Measurements from ENCODE around the gene CCER1.

The CCER1 gene

GRCh38 chr12:90916516-90916915, 38.5 kb downstream of the CCER1 start:
- no peaks in the 10 kb centered on the region for H3K4me1 ChIP-seq (ENCODE audit: control extremely low read depth in 1 of 4, control insufficient read depth in 4 of 4, insufficient read depth in 4 of 4, low read length in 3 of 4)
- ChIA-PET POLR2A (no interaction called here), CTCF (no interaction called here)
- no peaks in the 10 kb centered on the region for H3K27me3 ChIP-seq (replicated peaks in 2 of 5; ENCODE audit: control insufficient read depth in 4 of 5, insufficient read depth in 5 of 5, low read length in 4 of 5)
- no peaks in the 10 kb centered on the region for H3K9me3 ChIP-seq (ENCODE audit: control extremely low read depth in 1 of 5, control insufficient read depth in 4 of 5, insufficient read depth in 2 of 5, low read depth in 1 of 5, low read length in 4 of 5)
- H3K36me3 ChIP-seq (ENCODE audit: control insufficient read depth in 4 of 4, insufficient read depth in 4 of 4, low read length in 3 of 4), result no peaks in the 10 kb centered on the region
- H3K27ac ChIP-seq (ENCODE audit: insufficient read depth in 1 of 2, low read depth in 1 of 2, low read length in 2 of 2, poor library complexity in 1 of 2, severe bottlenecking in 2 of 2), result no peak overlapping the region
- no peak overlapping the region for H3K4me3 ChIP-seq (ENCODE audit: control insufficient read depth in 1 of 7, extremely low read depth in 1 of 7, insufficient read depth in 4 of 7, low read depth in 2 of 7, low read length in 6 of 7)
- no peak for DNase-seq

DNA sequence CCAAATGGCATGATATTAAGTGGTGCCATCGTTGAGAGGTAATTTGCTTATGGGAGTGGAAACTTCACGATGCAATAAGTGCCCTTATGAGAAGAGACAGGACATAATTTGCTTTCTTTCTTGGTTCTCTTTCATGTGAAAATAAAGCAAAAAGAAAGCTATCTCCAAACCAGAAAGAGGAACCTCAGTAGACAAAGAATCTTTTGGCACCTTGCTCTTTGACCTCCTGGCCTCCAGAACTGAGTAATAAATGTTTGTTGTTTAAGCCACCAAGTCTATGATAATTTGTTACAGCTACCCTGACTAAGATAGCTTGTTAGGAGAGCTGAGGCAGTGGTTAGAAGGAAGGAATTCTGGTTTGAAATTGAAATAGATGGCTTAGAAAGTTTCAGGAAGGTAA, 39.6 kb downstream of the CCER1 start:
- Histone ChIP-seq H3K27me3 (replicated peaks in 2 of 5; ENCODE audit: control insufficient read depth in 4 of 5, insufficient read depth in 5 of 5, low read length in 4 of 5) (no peaks in the 10 kb centered on the region), H3K27ac (ENCODE audit: insufficient read depth in 1 of 2, low read depth in 1 of 2, low read length in 2 of 2, poor library complexity in 1 of 2, severe bottlenecking in 2 of 2) (no peak overlapping the region), H3K9me3 (ENCODE audit: control extremely low read depth in 1 of 5, control insufficient read depth in 4 of 5, insufficient read depth in 2 of 5, low read depth in 1 of 5, low read length in 4 of 5) (no peaks in the 10 kb centered on the region), H3K4me1 (ENCODE audit: control extremely low read depth in 1 of 4, control insufficient read depth in 4 of 4, insufficient read depth in 4 of 4, low read length in 3 of 4) (no peaks in the 10 kb centered on the region), H3K36me3 (ENCODE audit: control insufficient read depth in 4 of 4, insufficient read depth in 4 of 4, low read length in 3 of 4) (no peaks in the 10 kb centered on the region), H3K4me3 (ENCODE audit: control insufficient read depth in 1 of 7, extremely low read depth in 1 of 7, insufficient read depth in 4 of 7, low read depth in 2 of 7, low read length in 6 of 7) (no peak overlapping the region)
- 100% methylated on average over 1 of the region's 2 CpGs for WGBS (ENCODE audit: insufficient coverage)
- POLR2A ChIA-PET, result no interaction called here
- no peak for DNase-seq
- CTCF ChIA-PET, result interaction anchor here (0.5 kb wide), 1 partner anchor 54 kb away, joined by 3 read pairs; no protein-coding TSS in a partner anchor

GRCh38 chr12:90910958-90911357, 44.0 kb downstream of the CCER1 start:
- DNase-seq, result no peak
- no peaks in the 10 kb centered on the region for H3K4me1 ChIP-seq (ENCODE audit: control extremely low read depth in 1 of 4, control insufficient read depth in 4 of 4, insufficient read depth in 4 of 4, low read length in 3 of 4)
- H3K36me3 ChIP-seq (ENCODE audit: control insufficient read depth in 4 of 4, insufficient read depth in 4 of 4, low read length in 3 of 4), result no peaks in the 10 kb centered on the region
- H3K27ac ChIP-seq (ENCODE audit: insufficient read depth in 1 of 2, low read depth in 1 of 2, low read length in 2 of 2, poor library complexity in 1 of 2, severe bottlenecking in 2 of 2), result no peak overlapping the region
- WGBS (ENCODE audit: insufficient coverage), result 100% methylated on average over 1 of the region's 3 CpGs
- CTCF ChIA-PET, result no interaction called here
- no peaks in the 10 kb centered on the region for H3K27me3 ChIP-seq (replicated peaks in 2 of 5; ENCODE audit: control insufficient read depth in 4 of 5, insufficient read depth in 5 of 5, low read length in 4 of 5)
- H3K4me3 ChIP-seq (ENCODE audit: control insufficient read depth in 1 of 7, extremely low read depth in 1 of 7, insufficient read depth in 4 of 7, low read depth in 2 of 7, low read length in 6 of 7), result no peak overlapping the region
- no peaks in the 10 kb centered on the region for H3K9me3 ChIP-seq (ENCODE audit: control extremely low read depth in 1 of 5, control insufficient read depth in 4 of 5, insufficient read depth in 2 of 5, low read depth in 1 of 5, low read length in 4 of 5)
- POLR2A ChIA-PET, result no interaction called here

DNA sequence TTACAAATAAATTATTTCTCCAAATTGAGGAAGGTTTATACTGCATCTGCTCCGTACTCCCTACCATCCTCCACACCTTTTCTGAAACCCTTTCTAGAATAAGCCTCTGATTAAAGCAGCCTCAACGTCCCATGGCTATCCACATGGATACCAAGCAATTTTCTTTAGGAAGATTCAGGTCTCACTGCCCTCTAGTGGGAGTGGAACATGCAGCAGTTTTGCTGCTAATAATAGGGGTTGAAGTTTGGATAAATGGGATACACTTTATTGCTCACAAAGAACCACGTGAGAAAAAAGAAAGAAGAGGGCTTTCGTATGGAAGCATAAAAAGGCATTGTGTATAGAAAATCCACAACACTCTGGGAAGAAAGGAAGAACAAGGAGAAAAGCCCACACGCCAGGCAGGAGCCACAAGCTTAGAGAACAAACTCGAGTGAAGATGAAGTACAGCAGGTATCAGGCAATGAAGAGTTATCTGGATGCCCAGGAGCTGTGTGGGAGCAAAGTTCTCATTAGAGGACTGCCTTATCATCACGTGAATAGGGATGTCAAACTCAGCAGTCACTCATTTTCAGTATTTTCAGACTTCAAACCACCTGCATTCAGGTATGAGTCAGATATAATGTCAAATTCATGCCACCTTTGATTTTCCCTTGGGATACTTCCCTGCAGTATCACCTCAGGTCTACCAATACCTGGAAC, 45.8 kb downstream of the CCER1 start:
- peak in 2 of 3 donors; percentile 7 for DNase-seq
- CTCF ChIA-PET, result interaction anchor here (1.0 to 1.1 kb wide), 2 partner anchors 16 to 27 kb away, joined by 3 read pairs; no protein-coding TSS in a partner anchor
- 73% methylated on average over 6 of the region's 7 CpGs for WGBS (ENCODE audit: insufficient coverage)

GRCh38 chr12:90908465-90908864, 46.5 kb downstream of the CCER1 start:
- Histone ChIP-seq H3K27ac (ENCODE audit: insufficient read depth in 1 of 2, low read depth in 1 of 2, low read length in 2 of 2, poor library complexity in 1 of 2, severe bottlenecking in 2 of 2) (no peak overlapping the region), H3K4me3 (ENCODE audit: control insufficient read depth in 1 of 7, extremely low read depth in 1 of 7, insufficient read depth in 4 of 7, low read depth in 2 of 7, low read length in 6 of 7) (no peak overlapping the region), H3K4me1 (ENCODE audit: control extremely low read depth in 1 of 4, control insufficient read depth in 4 of 4, insufficient read depth in 4 of 4, low read length in 3 of 4) (no peaks in the 10 kb centered on the region), H3K27me3 (replicated peaks in 2 of 5; ENCODE audit: control insufficient read depth in 4 of 5, insufficient read depth in 5 of 5, low read length in 4 of 5) (no peaks in the 10 kb centered on the region), H3K36me3 (ENCODE audit: control insufficient read depth in 4 of 4, insufficient read depth in 4 of 4, low read length in 3 of 4) (no peaks in the 10 kb centered on the region), H3K9me3 (ENCODE audit: control extremely low read depth in 1 of 5, control insufficient read depth in 4 of 5, insufficient read depth in 2 of 5, low read depth in 1 of 5, low read length in 4 of 5) (no peaks in the 10 kb centered on the region)
- ChIA-PET CTCF (no interaction called here), POLR2A (no interaction called here)
- DNase-seq, result no peak

More for the DNA sequence above, 45.8 kb downstream of the CCER1 start:
- no peaks in the 10 kb centered on the region for H3K27me3 ChIP-seq (replicated peaks in 2 of 5; ENCODE audit: control insufficient read depth in 4 of 5, insufficient read depth in 5 of 5, low read length in 4 of 5)
- no peaks in the 10 kb centered on the region for H3K36me3 ChIP-seq (ENCODE audit: control insufficient read depth in 4 of 4, insufficient read depth in 4 of 4, low read length in 3 of 4)
- no peaks in the 10 kb centered on the region for H3K9me3 ChIP-seq (ENCODE audit: control extremely low read depth in 1 of 5, control insufficient read depth in 4 of 5, insufficient read depth in 2 of 5, low read depth in 1 of 5, low read length in 4 of 5)
- H3K27ac ChIP-seq (ENCODE audit: insufficient read depth in 1 of 2, low read depth in 1 of 2, low read length in 2 of 2, poor library complexity in 1 of 2, severe bottlenecking in 2 of 2), result no peak overlapping the region
- no peak overlapping the region for H3K4me3 ChIP-seq (ENCODE audit: control insufficient read depth in 1 of 7, extremely low read depth in 1 of 7, insufficient read depth in 4 of 7, low read depth in 2 of 7, low read length in 6 of 7)
- H3K4me1 ChIP-seq (ENCODE audit: control extremely low read depth in 1 of 4, control insufficient read depth in 4 of 4, insufficient read depth in 4 of 4, low read length in 3 of 4), result no peaks in the 10 kb centered on the region
- POLR2A ChIA-PET, result no interaction called here

DNA sequence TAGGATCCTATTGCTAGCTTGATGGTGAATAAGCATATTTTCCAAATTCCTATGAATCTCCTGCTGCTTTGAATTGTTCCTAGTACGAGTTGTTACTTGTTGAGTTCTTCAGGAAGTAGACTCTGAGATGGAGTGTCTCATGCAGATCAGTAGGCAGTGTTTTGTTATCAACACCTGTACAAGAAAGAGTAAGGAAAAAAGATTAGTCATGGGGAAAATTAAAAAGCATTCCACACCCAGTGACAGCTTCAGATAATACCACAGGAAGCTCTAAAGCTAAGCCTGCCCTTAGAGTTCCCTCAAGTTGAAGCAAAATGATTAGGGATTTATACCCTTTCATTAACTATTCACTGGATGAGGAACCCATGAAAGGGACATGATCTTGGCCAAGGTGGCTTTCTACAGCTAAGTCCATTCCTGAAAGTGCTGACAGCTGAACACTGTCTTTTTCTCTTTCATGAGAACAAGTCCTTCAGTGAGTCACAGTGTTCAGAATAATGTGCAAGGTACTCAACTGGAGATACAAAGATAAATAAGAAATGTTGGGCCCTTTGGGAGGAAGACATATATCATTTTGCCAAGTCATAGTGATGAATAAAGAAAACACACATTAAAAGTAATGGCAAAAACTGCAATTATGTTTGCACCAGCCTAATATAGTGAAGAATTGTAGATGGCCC, 49.1 kb downstream of the CCER1 start:
- WGBS (ENCODE audit: insufficient coverage), result 100% methylated on average over 1 of the region's 1 CpG
- no peaks in the 10 kb centered on the region for H3K4me1 ChIP-seq (ENCODE audit: control extremely low read depth in 1 of 4, control insufficient read depth in 4 of 4, insufficient read depth in 4 of 4, low read length in 3 of 4)
- no peaks in the 10 kb centered on the region for H3K9me3 ChIP-seq (ENCODE audit: control extremely low read depth in 1 of 5, control insufficient read depth in 4 of 5, insufficient read depth in 2 of 5, low read depth in 1 of 5, low read length in 4 of 5)
- H3K27me3 ChIP-seq (replicated peaks in 2 of 5; ENCODE audit: control insufficient read depth in 4 of 5, insufficient read depth in 5 of 5, low read length in 4 of 5), result no peaks in the 10 kb centered on the region
- no peak for DNase-seq
- ChIA-PET POLR2A (no interaction called here), CTCF (no interaction called here)
- no peak overlapping the region for H3K4me3 ChIP-seq (ENCODE audit: control insufficient read depth in 1 of 7, extremely low read depth in 1 of 7, insufficient read depth in 4 of 7, low read depth in 2 of 7, low read length in 6 of 7)
- H3K27ac ChIP-seq (ENCODE audit: insufficient read depth in 1 of 2, low read depth in 1 of 2, low read length in 2 of 2, poor library complexity in 1 of 2, severe bottlenecking in 2 of 2), result no peak overlapping the region
- H3K36me3 ChIP-seq (ENCODE audit: control insufficient read depth in 4 of 4, insufficient read depth in 4 of 4, low read length in 3 of 4), result no peaks in the 10 kb centered on the region

- CTCF ChIA-PET, result no interaction called here
- POLR2A ChIA-PET, result no interaction called here
- 96% methylated on average over 2 of the region's 2 CpGs for WGBS (ENCODE audit: insufficient coverage)
- H3K4me1 ChIP-seq (ENCODE audit: control extremely low read depth in 1 of 4, control insufficient read depth in 4 of 4, insufficient read depth in 4 of 4, low read length in 3 of 4), result no peaks in the 10 kb centered on the region
- no peaks in the 10 kb centered on the region for H3K36me3 ChIP-seq (ENCODE audit: control insufficient read depth in 4 of 4, insufficient read depth in 4 of 4, low read length in 3 of 4)
- H3K27me3 ChIP-seq (replicated peaks in 2 of 5; ENCODE audit: control insufficient read depth in 4 of 5, insufficient read depth in 5 of 5, low read length in 4 of 5), result no peaks in the 10 kb centered on the region
- no peak for DNase-seq
- H3K4me3 ChIP-seq (ENCODE audit: control insufficient read depth in 1 of 7, extremely low read depth in 1 of 7, insufficient read depth in 4 of 7, low read depth in 2 of 7, low read length in 6 of 7), result no peak overlapping the region
- no peaks in the 10 kb centered on the region for H3K9me3 ChIP-seq (ENCODE audit: control extremely low read depth in 1 of 5, control insufficient read depth in 4 of 5, insufficient read depth in 2 of 5, low read depth in 1 of 5, low read length in 4 of 5)
- no peak overlapping the region for H3K27ac ChIP-seq (ENCODE audit: insufficient read depth in 1 of 2, low read depth in 1 of 2, low read length in 2 of 2, poor library complexity in 1 of 2, severe bottlenecking in 2 of 2)
These were observed 52.4 kb downstream of the CCER1 start for GRCh38 chr12:90902596-90902995.

All from common myeloid progenitor, CD34-positive (primary cell).